Activated T-helper 1 cell treated with anti-CD3 and anti-CD28 coated beads, Interleukin-12 subunit alpha, Interleukin-12 subunit beta, Interleukin-2, Interleukin-4 antibody, amounts not matched to agents 30 ng/mL and 10 ng/mL and 1 ng/mL, durations not matched to agents 14 hours and 24 hours and 36 hours (primary cell): Measurements from ENCODE around the gene MICAL2. TPM values are rescaled to one million over a fixed set of nuclear protein-coding genes. Genes with fewer than 3 reads are reported as not detected.

Experiments
- DNase-seq: peaks from one replicate; pipeline ENCODE4 v3.0.0; 2021; ENCODE audit warnings: low spot score
- H3K27ac Mint-ChIP-seq: one replicate; pipeline ENCODE4 v1.8.0; 2021; ENCODE audit warnings: mild to moderate bottlenecking, mixed read lengths
- H3K27me3 Mint-ChIP-seq: one replicate; pipeline ENCODE4 v1.8.0; 2022; ENCODE audit warnings: mild to moderate bottlenecking, moderate library complexity, mixed read lengths; ENCODE audit not compliant: insufficient read depth
- H3K36me3 Mint-ChIP-seq: one replicate; pipeline ENCODE4 v1.8.0; 2021; ENCODE audit warnings: low read depth, mixed read lengths
- H3K4me1 Mint-ChIP-seq: one replicate; pipeline ENCODE4 v1.8.0; 2021; ENCODE audit warnings: low read depth, mixed read lengths
- H3K4me3 Mint-ChIP-seq: one replicate; pipeline ENCODE4 v1.8.0; 2021; ENCODE audit warnings: mild to moderate bottlenecking, moderate library complexity, mixed read lengths
- H3K9me3 Mint-ChIP-seq: one replicate; pipeline ENCODE4 v1.8.0; 2021; ENCODE audit warnings: mixed read lengths
- intact Hi-C: fragments of 100-400 bp; cut with micrococcal nuclease; formaldehyde crosslinking; loops from one replicate; pipeline ENCODE4 v1.15.1; 2024
- total RNA-seq: library from RNA; stranded (reverse); gene quantifications from 2 replicates; pipeline ENCODE4 v1.2.3, GENCODE V29; 2022

The MICAL2 gene
- total RNA-seq, 1 donor from 2014 or later = 595 TPM

DNA sequence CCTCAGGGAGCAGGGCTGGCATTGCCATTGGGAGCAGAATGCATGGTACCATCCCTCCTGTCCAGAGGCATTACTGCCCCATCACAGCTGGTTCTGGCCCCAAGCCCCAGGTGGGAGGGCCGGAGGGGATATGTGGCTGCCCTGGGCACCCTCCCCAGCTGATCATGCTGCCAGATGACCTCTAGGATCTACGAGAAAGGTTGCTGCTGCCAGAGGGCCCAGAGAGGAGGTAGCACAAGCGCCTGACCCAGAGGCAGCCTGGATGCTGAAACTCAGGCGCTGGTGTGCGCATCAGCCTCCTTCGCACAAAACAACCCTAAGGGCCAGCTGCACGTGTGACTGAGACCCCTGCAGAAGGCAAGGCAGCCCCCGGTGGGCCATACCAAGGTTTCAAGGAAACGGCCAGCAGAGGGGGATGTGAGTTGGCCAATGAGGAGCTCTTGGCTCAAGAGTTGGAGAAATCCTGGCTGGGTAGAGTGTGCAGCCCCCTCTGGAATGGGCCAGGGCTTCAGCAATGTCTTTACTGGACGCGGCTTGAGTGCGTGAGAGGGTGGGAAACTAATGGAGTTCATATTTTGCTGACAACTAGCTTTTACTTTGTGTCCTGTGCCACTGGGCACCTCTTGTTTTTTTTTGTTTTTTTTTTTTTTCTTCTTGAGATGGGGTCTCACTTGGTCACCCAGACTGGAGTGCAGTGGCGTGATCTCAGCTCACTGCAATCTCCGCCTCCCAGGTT, 178.7 kb downstream of the MICAL2 start:
- peak overlapping the region; percentile 24 for H3K27ac Mint-ChIP-seq
- intact Hi-C loops = no loop called here
- no peaks in the 10 kb centered on the region for H3K36me3 Mint-ChIP-seq
- H3K27me3 Mint-ChIP-seq = no peaks in the 10 kb centered on the region
- no peak overlapping the region for H3K4me3 Mint-ChIP-seq
- H3K9me3 Mint-ChIP-seq = no peaks in the 10 kb centered on the region
- no peak for DNase-seq
- H3K4me1 Mint-ChIP-seq = peaks cover 18% of the 10 kb centered on the region

DNA sequence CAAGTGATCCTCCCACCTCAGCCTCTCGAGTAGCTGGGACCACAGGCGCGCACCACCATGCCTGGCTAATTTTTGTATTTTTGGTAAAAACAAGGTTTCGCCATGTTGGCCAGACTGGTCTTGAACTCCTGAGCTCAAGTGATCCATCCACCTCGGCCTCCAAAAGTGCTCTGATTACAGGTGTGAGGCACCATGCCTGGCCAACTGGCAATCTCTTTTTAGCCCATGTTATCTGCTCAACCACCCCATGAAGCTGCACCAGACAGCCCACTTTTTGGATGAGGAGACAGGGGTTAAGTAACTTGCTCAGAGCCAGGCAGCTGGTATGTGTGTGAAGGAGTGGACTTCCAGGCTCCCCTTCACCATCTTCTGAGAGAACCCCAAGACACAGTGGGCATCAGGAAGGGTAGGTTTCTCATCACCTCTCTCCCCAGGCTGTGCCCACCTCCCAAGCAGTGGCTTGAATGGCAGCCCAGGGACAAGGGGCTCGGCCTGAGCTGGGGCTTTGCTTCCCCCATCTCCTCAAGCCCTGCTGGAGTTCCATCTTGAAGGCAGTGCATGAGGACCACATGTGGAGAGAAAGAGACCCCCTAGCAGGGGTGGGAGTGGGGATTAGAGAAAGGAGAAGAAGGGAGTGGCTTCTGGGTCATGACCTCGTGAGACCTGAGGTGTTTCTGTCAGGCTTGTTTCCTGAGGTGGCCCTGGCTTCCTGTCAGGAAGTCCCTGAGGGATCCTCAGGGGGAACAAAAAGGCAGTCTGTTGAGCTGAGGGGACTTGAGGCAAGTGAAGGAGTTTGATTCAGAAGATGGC, 179.5 kb downstream of the MICAL2 start:
- DNase-seq = no peak
- Mint-ChIP-seq H3K36me3 (no peaks in the 10 kb centered on the region), H3K9me3 (no peaks in the 10 kb centered on the region), H3K4me3 (no peak overlapping the region), H3K27ac (no peak overlapping the region), H3K4me1 (peaks cover 18% of the 10 kb centered on the region), H3K27me3 (no peaks in the 10 kb centered on the region)
- intact Hi-C loops = no loop called here

DNA sequence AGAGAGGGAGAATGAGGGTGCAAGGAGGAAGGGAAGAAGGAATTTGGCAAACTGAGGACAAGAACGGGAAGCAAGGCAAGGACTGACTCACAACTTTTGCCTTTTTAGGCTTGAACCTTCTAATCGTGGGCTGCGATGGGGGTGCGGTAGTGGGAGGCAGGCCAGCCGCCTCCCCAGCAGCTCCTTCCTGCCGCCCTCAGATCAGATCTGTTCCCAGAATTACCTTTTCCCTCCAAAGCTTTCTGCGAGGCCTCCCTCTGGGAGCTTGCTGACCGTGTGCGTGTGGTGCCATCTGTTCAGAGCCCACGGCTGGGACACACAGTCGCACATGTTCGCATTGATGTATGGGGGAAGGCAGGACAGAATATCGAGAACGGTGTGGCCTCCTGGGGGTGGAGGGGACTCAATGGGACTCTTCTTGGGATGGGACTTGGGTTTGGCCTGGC, 180.1 kb downstream of the MICAL2 start:
- peaks cover 18% of the 10 kb centered on the region for H3K4me1 Mint-ChIP-seq
- H3K4me3 Mint-ChIP-seq = no peak overlapping the region
- no peaks in the 10 kb centered on the region for H3K27me3 Mint-ChIP-seq
- H3K27ac Mint-ChIP-seq = no peak overlapping the region
- H3K9me3 Mint-ChIP-seq = no peaks in the 10 kb centered on the region
- H3K36me3 Mint-ChIP-seq = no peaks in the 10 kb centered on the region
- intact Hi-C loops = no loop called here
- DNase-seq = no peak

DNA sequence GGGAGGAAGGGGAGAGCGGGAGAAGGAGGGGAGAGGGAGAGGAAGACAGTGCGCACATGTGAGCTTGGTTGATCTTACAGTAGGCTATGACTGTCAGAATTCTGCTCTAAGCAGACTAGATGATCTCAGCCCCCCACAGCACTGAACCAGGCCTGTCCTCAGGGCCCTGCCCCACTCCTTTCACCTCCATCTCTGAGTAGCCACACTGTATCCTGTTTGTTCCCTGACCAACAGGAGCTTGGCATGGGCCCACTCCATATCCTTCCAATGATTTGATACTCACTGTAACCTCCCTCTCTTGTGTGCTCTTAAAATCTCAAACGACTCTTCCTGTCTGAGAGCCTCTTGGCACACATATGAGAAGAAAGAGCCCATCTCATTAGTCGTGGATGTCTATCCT, 180.9 kb downstream of the MICAL2 start:
- Mint-ChIP-seq H3K27ac (no peak overlapping the region), H3K27me3 (no peaks in the 10 kb centered on the region), H3K9me3 (no peaks in the 10 kb centered on the region), H3K36me3 (no peaks in the 10 kb centered on the region), H3K4me3 (no peak overlapping the region), H3K4me1 (peaks cover 18% of the 10 kb centered on the region)
- DNase-seq = no peak
- intact Hi-C loops = no loop called here

DNA sequence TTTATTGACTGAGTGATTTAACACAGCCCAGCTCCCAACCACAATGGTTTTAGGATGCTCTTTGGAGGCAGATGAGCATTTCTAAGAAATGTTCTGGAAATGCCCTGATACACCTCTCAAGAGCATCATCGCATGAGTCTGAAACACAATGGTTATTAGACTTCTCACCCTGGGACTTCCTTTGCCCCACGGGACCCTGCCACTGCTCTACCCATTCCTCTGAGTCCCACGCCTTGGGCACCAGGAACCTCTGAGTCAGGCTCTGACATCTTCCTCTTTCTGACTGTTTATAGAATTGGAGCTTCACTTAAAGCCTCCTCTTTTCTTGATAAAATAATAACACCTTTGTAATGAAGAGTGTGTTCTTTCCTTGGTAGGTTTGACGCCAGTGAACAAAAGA, 181.4 kb downstream of the MICAL2 start:
- Mint-ChIP-seq H3K9me3 (no peaks in the 10 kb centered on the region), H3K27ac (peak overlapping the region; percentile 7), H3K27me3 (no peaks in the 10 kb centered on the region), H3K4me3 (no peak overlapping the region), H3K4me1 (peaks cover 18% of the 10 kb centered on the region), H3K36me3 (no peaks in the 10 kb centered on the region)
- intact Hi-C loops = no loop called here
- DNase-seq = no peak

DNA sequence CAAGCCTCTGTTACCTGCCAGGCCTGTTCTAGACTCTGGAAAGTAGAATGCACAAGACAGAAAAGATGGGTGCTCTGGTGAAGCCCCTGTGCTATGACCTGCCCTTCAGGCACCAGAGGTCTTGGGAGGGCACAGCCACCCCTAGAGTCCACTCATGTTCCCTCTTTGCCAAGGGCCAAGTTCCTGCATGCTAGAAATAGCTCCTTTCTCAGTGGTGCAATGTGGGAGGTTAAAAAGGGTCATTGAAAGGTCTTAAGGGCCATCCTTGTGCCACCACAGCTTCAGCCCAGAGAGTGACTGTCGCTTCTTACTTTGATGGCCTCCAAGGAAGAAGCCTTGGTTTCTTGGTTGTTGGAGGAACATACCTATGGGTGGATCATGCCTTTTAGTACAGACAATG, 182.4 kb downstream of the MICAL2 start:
- Mint-ChIP-seq H3K27ac (no peak overlapping the region), H3K9me3 (peaks cover under 1% of the 10 kb centered on the region), H3K27me3 (no peaks in the 10 kb centered on the region), H3K4me3 (no peak overlapping the region), H3K4me1 (peaks cover 18% of the 10 kb centered on the region), H3K36me3 (no peaks in the 10 kb centered on the region)
- no peak for DNase-seq
- intact Hi-C loops = no loop called here

DNA sequence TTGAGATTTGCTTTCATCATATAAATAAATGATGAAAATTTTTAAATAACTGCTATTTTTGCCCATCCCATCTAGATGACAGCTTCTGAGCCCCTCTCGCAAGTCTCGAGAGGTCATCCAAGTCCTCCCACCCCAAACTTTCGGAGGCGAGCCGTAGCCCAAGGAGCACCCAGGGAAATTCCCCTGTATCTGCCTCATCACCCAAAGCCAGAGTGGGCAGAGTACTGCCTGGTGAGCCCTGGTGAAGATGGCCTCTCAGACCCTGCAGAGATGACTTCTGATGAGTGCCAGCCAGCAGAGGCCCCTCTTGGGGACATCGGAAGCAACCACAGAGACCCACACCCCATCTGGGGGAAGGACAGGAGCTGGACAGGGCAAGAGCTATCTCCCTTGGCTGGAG, 183.1 kb downstream of the MICAL2 start:
- Mint-ChIP-seq H3K9me3 (peaks cover 5% of the 10 kb centered on the region), H3K36me3 (peaks cover 2% of the 10 kb centered on the region), H3K4me3 (no peak overlapping the region), H3K27ac (no peak overlapping the region), H3K27me3 (no peaks in the 10 kb centered on the region), H3K4me1 (peaks cover 17% of the 10 kb centered on the region)
- intact Hi-C loops = no loop called here
- DNase-seq = no peak

DNA sequence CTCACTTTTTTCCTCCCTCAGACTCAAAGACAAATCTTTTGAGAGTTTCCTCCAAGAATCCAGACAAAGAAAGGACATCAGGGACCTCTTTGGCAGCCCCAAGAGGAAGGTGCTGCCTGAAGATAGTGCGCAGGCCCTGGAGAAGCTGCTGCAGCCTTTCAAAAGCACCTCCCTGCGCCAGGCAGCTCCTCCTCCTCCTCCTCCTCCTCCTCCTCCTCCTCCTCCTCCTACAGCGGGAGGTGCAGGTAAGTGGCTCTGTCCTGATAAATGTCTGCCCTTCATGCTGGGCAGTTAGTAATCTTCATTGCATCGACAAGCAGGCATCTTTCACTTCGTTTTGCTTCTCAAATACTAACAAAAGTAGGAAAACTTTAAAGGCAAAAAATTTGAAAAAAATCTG, 184.2 kb downstream of the MICAL2 start:
- H3K4me1 Mint-ChIP-seq = peaks cover 9% of the 10 kb centered on the region
- H3K27me3 Mint-ChIP-seq = no peaks in the 10 kb centered on the region
- no peak for DNase-seq
- peaks cover 15% of the 10 kb centered on the region for H3K9me3 Mint-ChIP-seq
- H3K4me3 Mint-ChIP-seq = no peak overlapping the region
- no peak overlapping the region for H3K27ac Mint-ChIP-seq
- H3K36me3 Mint-ChIP-seq = peaks cover 2% of the 10 kb centered on the region
- intact Hi-C loops = no loop called here

DNA sequence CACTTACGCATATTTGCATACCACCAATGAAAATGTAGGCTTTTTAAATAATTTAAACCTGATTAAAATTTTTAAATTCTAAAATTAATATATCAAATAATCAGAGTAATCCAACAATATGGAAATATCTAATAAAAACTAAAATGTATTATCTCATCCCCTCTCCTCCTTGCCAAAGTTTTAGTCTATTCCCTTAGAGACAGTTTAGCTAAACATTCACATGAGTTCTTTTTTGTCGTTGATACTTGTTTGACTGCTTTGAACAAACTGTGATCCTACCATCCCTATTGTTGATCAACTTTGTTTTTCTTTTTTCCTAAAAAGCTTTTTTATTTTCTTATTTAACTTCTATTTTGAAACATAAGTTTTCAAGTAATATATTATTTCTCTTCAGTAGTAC, 185.6 kb downstream of the MICAL2 start:
- Mint-ChIP-seq H3K4me3 (no peak overlapping the region), H3K36me3 (peaks cover 2% of the 10 kb centered on the region), H3K27ac (no peak overlapping the region), H3K4me1 (no peaks in the 10 kb centered on the region), H3K9me3 (peaks cover 17% of the 10 kb centered on the region), H3K27me3 (no peaks in the 10 kb centered on the region)
- no peak for DNase-seq
- intact Hi-C loops = no loop called here

DNA sequence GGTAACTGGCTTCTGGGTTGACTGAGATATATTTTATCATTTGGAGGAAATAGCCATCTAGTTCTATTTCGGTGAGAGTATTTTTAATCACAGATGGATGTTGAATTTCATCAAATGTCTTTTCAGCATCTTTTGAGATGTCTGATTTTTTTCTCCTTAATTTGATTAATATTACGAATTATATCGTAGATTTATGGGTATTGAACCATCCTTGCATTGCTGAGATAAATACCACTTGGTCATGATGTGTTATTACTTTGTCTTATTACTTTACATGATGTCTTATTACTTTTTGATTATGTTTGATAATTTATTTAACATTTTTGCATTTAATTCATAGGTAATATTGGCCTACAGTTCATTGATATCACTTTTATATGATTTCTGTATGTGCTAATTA, 188.2 kb downstream of the MICAL2 start:
- Mint-ChIP-seq H3K27ac (no peak overlapping the region), H3K4me1 (no peaks in the 10 kb centered on the region), H3K27me3 (no peaks in the 10 kb centered on the region), H3K9me3 (peaks cover 17% of the 10 kb centered on the region), H3K4me3 (no peak overlapping the region), H3K36me3 (peaks cover 2% of the 10 kb centered on the region)
- no peak for DNase-seq
- intact Hi-C loops = no loop called here

DNA sequence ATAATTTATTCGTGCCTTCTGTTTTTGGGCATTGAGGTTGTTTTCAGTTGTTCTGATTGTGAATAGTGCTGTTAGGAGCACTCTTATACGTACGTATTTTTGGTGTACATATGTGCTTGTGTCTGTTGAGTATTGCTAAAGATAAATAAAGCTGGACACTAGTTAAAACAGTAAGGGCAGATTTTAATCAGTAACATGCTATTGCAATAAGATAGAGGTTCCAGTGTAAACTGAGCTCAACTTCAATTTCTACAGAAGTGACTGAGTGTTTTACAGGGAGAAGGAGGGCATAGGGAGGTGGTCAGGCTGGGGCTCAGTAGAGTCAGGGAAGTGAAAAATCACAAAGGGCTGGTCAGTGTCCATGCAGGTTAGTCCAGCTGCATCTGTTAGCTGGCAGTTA, 191.0 kb downstream of the MICAL2 start:
- Mint-ChIP-seq H3K27me3 (no peaks in the 10 kb centered on the region), H3K36me3 (peaks cover 4% of the 10 kb centered on the region), H3K9me3 (peaks cover 17% of the 10 kb centered on the region), H3K4me3 (no peak overlapping the region), H3K27ac (no peak overlapping the region), H3K4me1 (no peaks in the 10 kb centered on the region)
- no peak for DNase-seq
- intact Hi-C loops = no loop called here

DNA sequence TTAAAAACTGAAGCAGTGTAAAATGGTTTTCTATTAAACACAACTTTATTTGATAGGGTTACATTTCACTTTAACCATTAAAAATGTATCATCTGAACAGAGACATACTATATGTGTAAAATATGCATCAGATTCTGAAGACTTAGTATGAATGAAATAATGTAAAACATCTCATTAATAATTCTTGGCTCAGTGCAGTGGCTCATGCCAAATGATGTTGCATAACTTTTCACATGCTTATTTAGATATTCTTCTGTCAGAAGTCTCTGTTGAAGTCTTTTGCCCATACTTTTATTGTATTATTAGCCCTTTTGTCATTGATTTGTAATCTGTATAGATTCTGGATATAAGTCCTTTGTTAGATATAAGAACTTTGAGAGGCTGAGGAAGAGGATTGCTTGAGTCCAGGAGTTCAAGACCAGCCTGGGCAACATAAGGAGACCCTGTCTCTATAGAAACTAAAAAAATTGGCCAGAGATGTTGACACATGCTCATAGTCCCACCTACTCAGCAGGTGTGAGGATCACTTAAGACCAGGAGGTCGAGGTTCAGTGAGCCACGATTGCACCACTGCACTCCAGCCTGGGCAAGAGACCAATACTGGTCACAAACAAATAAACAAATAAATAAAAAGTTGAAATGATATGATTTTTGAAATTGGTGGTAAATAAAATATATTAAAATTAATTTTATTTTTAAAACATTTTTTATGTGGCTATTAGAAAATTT, 193.2 kb downstream of the MICAL2 start:
- peaks cover 11% of the 10 kb centered on the region for H3K9me3 Mint-ChIP-seq
- H3K27ac Mint-ChIP-seq = peak overlapping the region; percentile 57
- DNase-seq = no peak
- H3K4me3 Mint-ChIP-seq = no peak overlapping the region
- H3K36me3 Mint-ChIP-seq = peaks cover 3% of the 10 kb centered on the region
- H3K4me1 Mint-ChIP-seq = no peaks in the 10 kb centered on the region
- no peaks in the 10 kb centered on the region for H3K27me3 Mint-ChIP-seq
- intact Hi-C loops = no loop called here

DNA sequence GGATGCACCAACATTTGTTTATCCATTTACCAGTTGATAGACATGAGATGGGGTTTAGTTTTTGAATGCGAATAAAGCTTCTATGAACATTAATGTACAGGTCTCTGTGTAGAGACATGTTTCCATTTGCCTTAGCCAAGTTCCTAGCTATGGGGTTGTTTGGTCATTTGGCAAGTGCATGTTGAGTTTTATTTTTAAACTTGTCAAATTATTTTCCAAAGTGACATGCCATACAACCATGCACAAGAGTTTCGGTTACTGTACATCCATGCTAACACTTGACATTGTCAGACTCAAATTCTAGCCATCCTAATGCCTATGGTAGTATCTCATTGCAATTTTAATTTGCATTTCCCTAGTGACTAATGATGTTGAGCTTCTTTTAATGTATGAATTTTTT, 196.4 kb downstream of the MICAL2 start:
- peaks cover 3% of the 10 kb centered on the region for H3K27me3 Mint-ChIP-seq
- H3K36me3 Mint-ChIP-seq = peaks cover 3% of the 10 kb centered on the region
- H3K4me1 Mint-ChIP-seq = no peaks in the 10 kb centered on the region
- no peak overlapping the region for H3K4me3 Mint-ChIP-seq
- no peak for DNase-seq
- intact Hi-C loops = no loop called here
- no peak overlapping the region for H3K27ac Mint-ChIP-seq
- H3K9me3 Mint-ChIP-seq = peaks cover 4% of the 10 kb centered on the region
